RWPE2 (cell line): ENCODE measurements around the gene THOC7.

Experiments used
- ATAC-seq: fragments of 200-7000 bp; cut with Tn5 transposase; 3 replicates; pipeline ENCODE4 v1.9.1; 2021; ENCODE audit warnings: low read depth
- DNase-seq: peaks from one replicate; pipeline ENCODE4 v3.0.0-alpha.2; 2020; ENCODE audit warnings: low spot score
- H3K27ac ChIP-seq: fragments of 450-650 bp; 2 replicates; pipeline ENCODE4 v1.5.1; 2017; ENCODE audit warnings: mild to moderate bottlenecking; ENCODE audit not compliant: poor library complexity, severe bottlenecking
- H3K27me3 ChIP-seq: fragments of 250-450 bp; sonication (Bioruptor Pico); 2 replicates; pipeline ENCODE4 v1.5.1; 2021; ENCODE audit warnings: mild to moderate bottlenecking, moderate library complexity; ENCODE audit not compliant: insufficient read depth, poor library complexity, severe bottlenecking
- H3K36me3 ChIP-seq: fragments of 250-450 bp; sonication (Bioruptor Pico); 2 replicates; pipeline ENCODE4 v1.5.1; 2020; ENCODE audit warnings: low read depth, mild to moderate bottlenecking, moderate library complexity
- H3K4me1 ChIP-seq: fragments of 250-450 bp; sonication (Bioruptor Pico); 2 replicates; pipeline ENCODE4 v1.5.1; 2021; ENCODE audit warnings: mild to moderate bottlenecking, moderate library complexity; ENCODE audit not compliant: insufficient read depth, poor library complexity, severe bottlenecking
- H3K4me3 ChIP-seq: fragments of 250-450 bp; sonication (Bioruptor Pico); 2 replicates; pipeline ENCODE4 v1.5.1; 2021; ENCODE audit warnings: mild to moderate bottlenecking, moderate library complexity; ENCODE audit not compliant: severe bottlenecking
- H3K9me3 ChIP-seq: fragments of 250-450 bp; sonication (Bioruptor Pico); 2 replicates; pipeline ENCODE4 v1.5.1; 2021; ENCODE audit warnings: mild to moderate bottlenecking, moderate library complexity; ENCODE audit not compliant: severe bottlenecking
- CTCF ChIP-seq: fragments of 450-650 bp; IDR thresholded peaks from one replicate; pipeline ENCODE4 v1.5.1; 2017; ENCODE audit warnings: mild to moderate bottlenecking, moderate library complexity; ENCODE audit not compliant: poor library complexity, severe bottlenecking

THOC7 gene

GRCh38 chr3:63800097-63800496, 63.5 kb downstream of the THOC7 start:
- Histone ChIP-seq H3K4me3 (no peak overlapping the region), H3K4me1 (no peaks in the 10 kb centered on the region), H3K36me3 (no peaks in the 10 kb centered on the region), H3K27me3 (no peaks in the 10 kb centered on the region), H3K27ac (no peak overlapping the region), H3K9me3 (no peaks in the 10 kb centered on the region)
- DNase-seq (no peak), ATAC-seq (no peak)
- no peak for TF ChIP-seq CTCF

- H3K4me3 ChIP-seq = no peak overlapping the region
- TF ChIP-seq CTCF = no peak
- H3K36me3 ChIP-seq = no peaks in the 10 kb centered on the region
- no peak for ATAC-seq
- no peaks in the 10 kb centered on the region for H3K4me1 ChIP-seq
- no peak for DNase-seq
- H3K27me3 ChIP-seq = no peaks in the 10 kb centered on the region
- H3K27ac ChIP-seq = no peak overlapping the region
- no peaks in the 10 kb centered on the region for H3K9me3 ChIP-seq
Measured at GRCh38 chr3:63798949-63799348, 64.7 kb downstream of the THOC7 start.

- no peaks in the 10 kb centered on the region for H3K36me3 ChIP-seq
- H3K27me3 ChIP-seq = no peaks in the 10 kb centered on the region
- H3K9me3 ChIP-seq = no peaks in the 10 kb centered on the region
- H3K4me3 ChIP-seq = no peak overlapping the region
- no peaks in the 10 kb centered on the region for H3K4me1 ChIP-seq
- no peak overlapping the region for H3K27ac ChIP-seq
- no peak for DNase-seq
- no peak for ATAC-seq
- no peak for TF ChIP-seq CTCF
Measured at GRCh38 chr3:63798544-63798943, 65.1 kb downstream of the THOC7 start.

GRCh38 chr3:63795438-63795837, 68.2 kb downstream of the THOC7 start:
- no peak for TF ChIP-seq CTCF
- H3K9me3 ChIP-seq = no peaks in the 10 kb centered on the region
- H3K4me3 ChIP-seq = no peak overlapping the region
- H3K36me3 ChIP-seq = no peaks in the 10 kb centered on the region
- ATAC-seq (no peak), DNase-seq (no peak)
- H3K27me3 ChIP-seq = no peaks in the 10 kb centered on the region
- H3K27ac ChIP-seq = no peak overlapping the region
- peaks cover 4% of the 10 kb centered on the region for H3K4me1 ChIP-seq

- Histone ChIP-seq H3K36me3 (no peaks in the 10 kb centered on the region), H3K27ac (no peak overlapping the region), H3K4me3 (no peak overlapping the region), H3K27me3 (no peaks in the 10 kb centered on the region), H3K4me1 (peaks cover 4% of the 10 kb centered on the region), H3K9me3 (no peaks in the 10 kb centered on the region)
- ATAC-seq = peak; percentile 85
- DNase-seq = no peak
- TF ChIP-seq CTCF = peak; percentile 68
Measured at GRCh38 chr3:63791974-63792373, 71.6 kb downstream of the THOC7 start.
